HT-29 (cell line): ENCODE results near the gene PGS1. TPM values are rescaled to one million over a fixed set of nuclear protein-coding genes. Genes with fewer than 3 reads are reported as not detected.

Experiments used
- DNase-seq: peaks from one replicate; pipeline ENCODE4 v3.0.0-alpha.2; 2015; ENCODE audit warnings: low spot score
- total RNA-seq: library from RNA; depleted of rRNA; stranded (reverse); fragments of >200 nt; shearing (Covaris generic); gene quantifications from 2 replicates; pipeline ENCODE4 v1.2.3, GENCODE V29; 2014

PGS1 gene
- total RNA-seq, 1 experiment from 2014 or later, result 30.7 TPM

- no peak for DNase-seq
Measured at GRCh38 chr17:78387977-78388941, 9.8 kb downstream of the PGS1 start.

GRCh38 chr17:78390241-78391050 lies 12.0 kb downstream of the PGS1 start:
- DNase-seq, result no peak

- no peak for DNase-seq
Measured at GRCh38 chr17:78391051-78391431, 12.6 kb downstream of the PGS1 start.

- no peak for DNase-seq
Measured at GRCh38 chr17:78391843-78392242, 13.4 kb downstream of the PGS1 start.

- no peak for DNase-seq
Measured at GRCh38 chr17:78392295-78392694, 13.8 kb downstream of the PGS1 start.

- DNase-seq, result no peak
Measured at GRCh38 chr17:78393575-78393974, 15.1 kb downstream of the PGS1 start.

- DNase-seq, result no peak
Measured at GRCh38 chr17:78394209-78394608, 15.8 kb downstream of the PGS1 start.

GRCh38 chr17:78395155-78395554 lies 16.7 kb downstream of the PGS1 start:
- DNase-seq, result no peak

GRCh38 chr17:78396441-78397337 lies 18.2 kb downstream of the PGS1 start:
- DNase-seq, result no peak

- no peak for DNase-seq
Measured at GRCh38 chr17:78397681-78398101, 19.2 kb downstream of the PGS1 start.

GRCh38 chr17:78398390-78398789 lies 19.9 kb downstream of the PGS1 start:
- no peak for DNase-seq

GRCh38 chr17:78399028-78399692 lies 20.7 kb downstream of the PGS1 start:
- no peak for DNase-seq

GRCh38 chr17:78399693-78400144 lies 21.3 kb downstream of the PGS1 start:
- no peak for DNase-seq

- no peak for DNase-seq
Measured at GRCh38 chr17:78400581-78401240, 22.3 kb downstream of the PGS1 start.

- DNase-seq, result no peak
Measured at GRCh38 chr17:78401246-78401645, 22.8 kb downstream of the PGS1 start.

GRCh38 chr17:78401891-78402290 lies 23.4 kb downstream of the PGS1 start:
- DNase-seq, result no peak

GRCh38 chr17:78403822-78404221 lies 25.4 kb downstream of the PGS1 start:
- no peak for DNase-seq

- no peak for DNase-seq
Measured at GRCh38 chr17:78406396-78406795, 27.9 kb downstream of the PGS1 start.

GRCh38 chr17:78406920-78407319 lies 28.5 kb downstream of the PGS1 start:
- DNase-seq, result no peak

GRCh38 chr17:78407387-78408000 lies 29.0 kb downstream of the PGS1 start:
- no peak for DNase-seq
